GM18519 (cell line): Measurements from ENCODE around the gene KANSL1.
"Not testable (repeated sequence)": the region's sequence is repeated elsewhere in the genome, so short reads cannot be mapped to it uniquely, and the experiment has no call there.

ENCODE experiments used
- ATAC-seq: cut with Tn5 transposase; IDR thresholded peaks from one replicate; pipeline ENCODE4 v1.9.1; 2021; ENCODE audit warnings: mild to moderate bottlenecking, moderate library complexity; ENCODE audit not compliant: unreplicated experiment, low FRiP score

Gene KANSL1

DNA sequence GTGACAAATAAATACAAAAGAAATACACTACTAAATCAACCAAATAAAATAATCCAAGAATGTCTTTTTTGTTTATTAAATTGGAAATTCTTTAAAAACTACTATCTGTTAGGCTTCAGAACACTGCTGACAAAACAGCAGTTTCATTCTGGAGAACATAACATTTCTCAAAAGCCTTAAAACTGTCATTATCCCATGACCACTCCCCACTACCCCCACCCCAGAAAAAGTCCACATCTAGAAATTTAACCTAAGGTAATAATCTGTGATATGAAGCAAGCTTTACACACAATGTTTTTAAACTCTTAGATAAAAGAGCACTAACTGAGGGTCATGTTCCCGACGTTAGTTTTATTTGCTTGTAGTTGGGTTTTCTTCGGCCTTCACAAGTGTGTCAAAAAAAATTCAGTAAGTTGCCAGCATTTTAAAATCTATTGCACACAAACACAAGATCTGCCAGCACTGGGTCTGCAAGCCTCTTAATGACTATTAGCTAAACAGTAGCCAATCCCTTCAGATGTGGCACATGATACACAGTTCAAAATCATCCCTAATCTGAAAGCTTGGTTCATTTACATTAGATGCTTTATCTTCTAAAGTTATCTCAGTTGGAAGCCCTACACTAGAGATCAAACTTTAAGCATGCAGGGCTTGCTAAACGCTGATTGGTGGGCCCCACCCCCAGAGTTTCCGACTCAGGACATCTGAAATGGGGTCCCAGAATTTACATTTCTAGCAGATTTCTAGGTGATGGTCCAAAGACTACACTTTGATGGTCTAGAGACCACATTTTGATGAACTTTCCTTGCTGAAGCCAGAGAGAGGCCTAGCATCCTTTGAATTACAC lies 75.2 kb downstream of the KANSL1 start:
- ATAC-seq = no peak

DNA sequence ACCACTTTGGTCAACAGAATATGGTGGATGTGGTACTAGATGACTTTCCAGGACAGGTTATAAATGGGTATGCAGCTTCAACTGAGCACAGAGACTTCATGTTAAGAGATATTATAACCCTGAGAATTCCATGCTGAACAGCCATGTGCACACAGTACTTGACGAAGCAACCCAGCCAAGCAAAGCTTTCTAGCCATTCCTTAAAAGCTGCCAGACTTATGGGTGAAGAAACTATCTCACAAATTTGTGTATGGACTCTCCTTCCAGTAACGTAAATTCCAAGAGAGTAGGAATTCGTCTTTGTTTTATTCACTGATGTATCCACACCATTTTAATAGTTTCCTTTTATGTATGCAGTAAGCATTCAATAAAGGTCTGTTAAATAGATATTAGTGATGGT lies 76.1 kb downstream of the KANSL1 start:
- ATAC-seq = no peak

DNA sequence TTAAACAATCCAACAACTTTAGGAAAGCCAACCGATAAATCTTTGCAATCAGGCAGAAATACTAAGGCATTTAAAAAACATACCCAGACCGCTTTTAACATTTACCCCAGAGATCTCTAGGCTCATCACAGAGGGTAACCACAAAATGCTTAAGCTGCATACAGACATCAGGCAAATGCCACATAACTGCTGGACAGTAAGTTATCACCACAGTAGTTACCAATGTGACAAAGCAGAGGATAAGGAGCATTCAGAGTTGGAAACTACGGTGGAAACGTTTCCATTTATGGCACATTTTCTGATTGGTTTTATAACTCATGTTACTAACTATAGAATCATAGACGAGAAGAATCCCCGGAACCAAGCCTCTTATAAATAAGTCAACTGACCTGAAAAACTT lies 77.5 kb downstream of the KANSL1 start:
- no peak for ATAC-seq

DNA sequence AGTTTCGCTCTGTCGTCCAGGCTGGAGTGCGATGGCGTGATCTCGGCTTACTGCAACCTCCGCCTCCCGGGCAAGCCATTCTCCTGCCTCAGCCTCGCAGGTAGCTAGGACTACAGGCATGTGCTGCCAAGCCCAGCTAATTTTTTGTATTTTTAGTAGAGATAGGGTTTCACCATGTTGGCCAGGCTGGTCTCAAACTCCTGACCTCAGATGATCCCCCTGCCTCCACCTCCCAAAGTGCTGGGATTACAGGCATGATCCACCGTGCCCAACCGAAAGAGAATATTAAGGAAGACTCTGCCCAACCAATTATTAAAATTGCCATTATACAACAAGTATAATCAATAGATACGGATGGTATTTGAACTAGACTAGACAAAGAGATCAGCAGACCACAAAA lies 82.0 kb downstream of the KANSL1 start:
- not testable (repeated sequence) for ATAC-seq

DNA sequence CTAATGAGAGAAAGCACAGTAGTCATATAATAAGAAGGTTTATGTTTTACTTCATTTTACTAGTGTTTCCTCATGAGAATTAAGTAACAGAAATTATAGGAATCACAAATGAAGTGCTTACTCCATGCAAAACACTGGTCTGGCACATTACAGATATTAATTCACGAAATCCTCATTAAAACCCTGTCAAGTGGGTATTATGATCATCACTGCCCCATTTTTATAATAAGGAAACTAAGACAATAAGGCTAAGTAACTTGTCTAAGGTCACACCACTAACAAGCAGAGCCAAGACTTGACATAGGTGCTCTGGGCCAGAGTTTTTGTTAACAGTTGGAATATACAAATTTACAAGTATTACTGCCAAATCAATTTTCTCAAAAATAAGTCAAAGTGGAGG lies 83.0 kb downstream of the KANSL1 start:
- no peak for ATAC-seq

DNA sequence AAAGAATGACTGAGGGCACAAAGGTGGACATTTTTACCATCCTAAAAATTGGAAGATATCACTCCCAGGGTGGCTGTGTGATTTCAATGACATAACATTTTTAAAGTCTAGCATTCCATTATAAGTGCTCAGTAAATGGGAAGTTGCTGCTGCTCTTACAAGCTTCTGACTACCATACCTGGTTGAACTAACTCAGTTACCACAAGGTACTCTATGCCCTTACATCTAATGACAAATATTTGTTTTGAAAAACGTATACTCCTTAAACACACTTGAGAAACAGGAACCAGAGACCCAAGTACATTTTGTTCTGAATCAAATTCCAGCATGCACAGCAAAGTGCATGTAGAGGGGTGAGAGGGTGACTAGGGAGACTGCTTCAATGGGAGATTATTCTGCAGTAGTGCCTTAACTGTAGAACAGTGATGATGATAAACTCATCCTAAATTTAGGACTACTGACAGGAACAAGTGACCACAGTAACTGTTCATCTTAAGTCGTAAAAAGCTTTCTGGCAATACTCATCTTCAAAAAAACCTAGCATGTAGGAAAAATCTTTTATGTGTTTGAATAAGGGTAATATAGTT lies 83.5 kb downstream of the KANSL1 start:
- no peak for ATAC-seq

DNA sequence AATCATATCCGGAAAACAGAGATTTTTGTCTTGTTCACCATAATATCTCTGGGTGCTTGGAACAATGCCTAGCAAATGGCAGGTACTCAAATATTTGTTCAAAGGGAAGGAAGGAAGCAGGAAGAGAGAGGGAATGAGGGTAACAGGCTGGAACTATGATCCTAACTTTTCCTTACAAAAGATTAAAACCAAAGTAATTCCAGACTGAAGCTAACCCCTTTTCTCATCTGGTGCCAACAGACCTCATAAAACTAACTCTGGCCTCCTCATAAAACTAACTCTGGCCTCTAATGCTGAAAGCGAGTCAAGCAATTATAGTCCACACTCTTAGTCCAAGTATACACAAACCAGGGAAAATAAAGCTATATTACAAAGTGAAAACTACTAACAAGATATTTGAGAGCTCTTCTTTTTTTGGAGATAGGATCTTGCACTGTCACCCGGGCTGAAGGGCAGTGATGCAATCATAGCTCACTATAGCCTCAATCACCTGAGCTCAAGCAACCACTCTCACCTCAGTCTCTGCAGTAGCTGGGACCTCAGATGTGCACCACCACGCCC lies 84.6 kb downstream of the KANSL1 start:
- ATAC-seq = no peak

DNA sequence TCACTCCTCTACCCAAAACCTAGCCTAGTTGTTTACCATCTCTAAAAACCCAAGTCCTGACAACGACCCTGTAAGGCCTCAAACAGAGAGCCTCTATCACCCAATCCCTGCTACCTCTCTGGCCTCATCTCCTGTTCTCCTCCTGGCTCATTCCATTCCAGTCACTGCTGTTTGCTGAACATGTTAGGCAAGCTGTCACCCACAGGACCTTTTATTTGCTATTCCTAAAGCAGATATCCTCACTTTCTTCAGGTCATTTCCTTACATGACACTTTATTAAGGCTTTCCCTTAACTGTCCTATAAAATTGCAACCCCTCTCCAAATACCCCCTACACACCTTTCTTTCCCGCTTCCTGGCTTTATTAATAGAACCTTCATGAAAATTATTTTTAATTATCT lies 85.1 kb downstream of the KANSL1 start:
- ATAC-seq = no peak

DNA sequence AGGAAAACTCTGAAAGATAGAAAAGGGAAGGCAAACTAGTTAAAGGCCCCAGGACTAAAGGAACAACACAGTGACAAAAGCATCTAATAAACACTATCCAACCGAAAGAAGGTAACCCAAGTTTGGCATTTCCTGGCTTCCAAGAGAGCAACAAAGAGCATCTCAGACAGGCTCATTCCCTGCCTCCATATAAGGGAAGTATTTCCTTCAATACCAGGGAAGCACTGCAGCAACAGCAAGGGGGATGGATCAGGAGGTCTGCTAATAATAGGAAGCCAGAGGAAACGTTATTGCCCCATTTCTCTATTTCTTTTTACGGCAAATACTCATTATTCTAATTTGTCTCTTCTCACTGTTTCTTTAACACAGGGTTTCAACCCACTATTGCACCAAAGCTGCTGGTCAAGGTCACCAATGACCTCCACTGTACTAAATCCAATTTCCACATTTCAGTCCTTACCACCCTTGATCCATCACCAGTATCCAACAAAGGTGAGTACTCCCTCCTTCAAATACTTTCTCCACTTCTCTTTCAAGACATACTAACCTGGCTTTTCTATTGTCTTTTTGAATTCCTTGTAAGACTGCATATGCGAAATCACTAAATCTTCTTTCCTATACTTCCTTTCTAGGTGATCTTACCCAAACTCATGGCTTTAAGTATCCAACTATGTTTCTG lies 86.1 kb downstream of the KANSL1 start:
- ATAC-seq = no peak

DNA sequence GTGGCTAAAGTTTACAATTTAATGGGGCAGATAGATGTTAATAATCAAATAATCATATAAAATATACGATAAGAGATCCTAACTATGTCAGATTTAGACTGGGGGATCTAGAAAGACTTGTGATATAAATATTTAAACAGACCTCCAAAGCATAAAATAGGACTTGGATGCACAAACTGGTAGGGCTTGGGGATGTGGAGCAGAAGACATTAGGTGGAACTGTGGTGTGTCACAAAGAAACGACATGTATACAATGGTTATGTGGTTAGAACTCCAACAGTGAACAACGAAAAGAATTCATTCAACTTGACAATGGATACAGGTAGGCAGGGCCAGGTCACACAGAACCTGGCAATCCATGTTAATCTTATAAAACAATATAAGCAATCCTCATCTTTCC lies 90.4 kb downstream of the KANSL1 start:
- not testable (repeated sequence) for ATAC-seq

DNA sequence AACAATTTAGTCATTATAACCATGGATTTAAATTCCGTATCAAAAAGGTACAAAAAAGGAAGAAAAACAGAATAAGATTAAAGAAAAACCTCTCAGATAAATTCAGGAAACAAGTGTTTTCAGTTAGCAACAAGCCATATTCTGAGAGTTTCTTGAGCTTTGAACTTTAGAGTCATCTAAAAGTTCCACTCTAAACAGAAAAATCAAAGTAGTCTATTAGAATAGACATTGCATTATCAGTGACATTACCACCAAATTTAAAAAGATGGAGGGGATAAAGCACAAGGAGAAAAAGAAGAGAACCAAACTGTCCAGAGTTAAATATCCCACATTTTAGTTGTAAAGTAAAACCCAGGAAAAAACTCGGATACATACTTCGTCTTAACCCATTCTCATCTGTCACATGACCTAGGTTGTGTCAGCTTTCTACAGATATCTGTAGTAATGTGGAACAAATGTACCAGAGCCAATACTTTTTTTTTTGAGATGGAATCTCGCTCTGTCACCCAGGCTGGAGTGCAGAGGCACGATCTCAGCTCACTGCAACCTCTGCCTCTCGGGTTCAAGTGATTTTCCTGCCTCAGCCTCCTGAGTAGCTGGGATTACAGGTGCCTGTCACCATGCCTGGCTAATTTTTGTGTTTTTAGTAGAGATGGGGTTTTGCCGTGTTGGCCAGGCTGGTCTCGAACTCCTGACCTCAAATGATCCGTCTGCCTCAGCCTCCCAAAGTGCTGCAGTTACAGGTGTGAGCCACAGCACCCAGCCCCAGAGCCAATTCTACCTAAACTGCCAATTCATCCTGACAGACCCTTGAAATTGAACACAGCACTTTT lies 91.2 kb downstream of the KANSL1 start:
- ATAC-seq = not testable (repeated sequence)

DNA sequence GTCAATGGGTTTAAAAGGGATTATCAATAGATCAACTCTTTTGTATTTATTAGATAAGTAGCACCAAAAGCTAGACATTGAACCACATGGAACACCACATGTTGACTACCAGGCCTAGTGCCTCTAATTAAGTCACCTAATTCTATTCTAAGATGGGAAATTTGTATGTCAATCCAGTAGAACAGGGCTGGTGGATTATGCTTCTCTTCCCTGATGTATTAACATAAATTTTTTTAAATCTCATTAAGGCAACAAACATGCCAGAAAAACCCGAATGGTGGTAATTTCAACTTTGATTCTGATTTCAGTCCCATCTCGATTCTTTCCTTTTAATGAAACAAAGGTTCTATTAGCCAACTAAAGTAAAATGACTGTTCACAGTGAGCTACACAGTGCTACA lies 92.6 kb downstream of the KANSL1 start:
- no peak for ATAC-seq

DNA sequence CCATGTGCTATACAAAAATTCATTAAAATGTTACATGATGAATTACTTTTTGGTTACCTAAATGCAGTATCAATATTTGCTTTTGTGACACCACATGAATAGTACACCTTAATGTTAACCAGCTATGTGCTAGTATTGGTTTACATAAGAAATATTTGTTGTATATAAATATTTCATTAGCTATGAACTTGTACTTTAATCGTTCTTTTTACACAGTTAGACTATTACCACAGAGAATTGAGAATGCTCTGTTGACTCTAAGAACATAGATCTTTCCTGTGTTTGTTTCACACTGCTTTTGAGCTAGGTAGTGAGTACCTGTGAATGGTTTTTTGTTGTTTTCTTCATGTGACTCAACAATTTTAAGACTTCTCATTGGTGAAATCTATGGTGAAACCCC lies 93.4 kb downstream of the KANSL1 start:
- ATAC-seq = no peak

DNA sequence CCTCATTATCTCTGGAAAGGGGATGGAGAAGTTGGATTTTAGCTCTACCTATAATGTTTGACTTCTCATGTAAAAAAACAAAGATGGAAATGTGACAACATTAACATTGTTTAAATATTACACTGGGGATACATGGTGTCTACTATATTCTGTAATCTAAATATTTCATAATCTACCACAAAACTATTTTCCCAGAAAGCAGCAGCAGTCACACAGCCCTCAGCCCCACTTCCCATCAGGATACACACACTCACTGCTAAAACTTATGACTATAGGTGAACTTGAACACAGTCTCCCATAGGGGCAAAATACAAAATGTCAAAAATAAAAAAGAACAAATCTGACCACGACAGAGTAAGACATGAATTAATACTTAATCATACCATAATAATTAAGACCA lies 95.7 kb downstream of the KANSL1 start:
- no peak for ATAC-seq

DNA sequence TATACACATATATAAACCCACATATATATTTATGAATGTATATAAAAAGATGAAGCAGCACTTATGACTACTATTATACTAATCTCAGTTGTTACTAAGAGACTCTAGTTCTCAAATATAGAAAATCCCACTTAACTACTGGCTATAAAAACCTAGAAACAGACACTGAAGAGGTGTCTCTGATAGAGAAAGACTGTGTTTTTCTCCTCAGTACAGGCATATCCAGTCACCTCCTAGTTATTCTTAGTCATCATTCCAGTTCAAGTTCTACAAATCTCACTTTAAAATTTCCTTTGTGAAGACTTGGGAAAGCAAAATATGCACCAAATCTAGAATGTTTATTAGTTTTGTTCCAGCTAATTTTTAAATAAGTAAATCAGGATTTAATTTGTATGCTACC lies 100.2 kb downstream of the KANSL1 start:
- no peak for ATAC-seq

DNA sequence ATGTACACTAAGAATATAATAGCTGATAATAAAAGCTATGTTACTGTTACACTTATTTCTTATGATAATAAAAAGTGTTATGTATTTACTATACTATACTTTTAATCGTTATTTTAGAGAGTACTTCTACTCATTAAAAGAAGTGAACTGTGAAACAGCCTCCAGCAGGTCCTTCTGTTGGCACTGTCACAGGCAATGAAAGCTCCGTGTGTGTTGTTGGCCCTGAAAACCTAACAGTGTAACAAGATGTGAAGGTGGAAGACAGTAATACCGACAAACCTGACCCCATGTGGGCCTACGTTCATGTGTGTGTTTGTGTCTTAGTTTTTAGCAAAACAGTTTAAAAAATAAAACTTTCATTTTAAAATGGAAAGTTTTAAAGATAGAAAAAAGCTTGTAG lies 102.4 kb downstream of the KANSL1 start:
- ATAC-seq = no peak

DNA sequence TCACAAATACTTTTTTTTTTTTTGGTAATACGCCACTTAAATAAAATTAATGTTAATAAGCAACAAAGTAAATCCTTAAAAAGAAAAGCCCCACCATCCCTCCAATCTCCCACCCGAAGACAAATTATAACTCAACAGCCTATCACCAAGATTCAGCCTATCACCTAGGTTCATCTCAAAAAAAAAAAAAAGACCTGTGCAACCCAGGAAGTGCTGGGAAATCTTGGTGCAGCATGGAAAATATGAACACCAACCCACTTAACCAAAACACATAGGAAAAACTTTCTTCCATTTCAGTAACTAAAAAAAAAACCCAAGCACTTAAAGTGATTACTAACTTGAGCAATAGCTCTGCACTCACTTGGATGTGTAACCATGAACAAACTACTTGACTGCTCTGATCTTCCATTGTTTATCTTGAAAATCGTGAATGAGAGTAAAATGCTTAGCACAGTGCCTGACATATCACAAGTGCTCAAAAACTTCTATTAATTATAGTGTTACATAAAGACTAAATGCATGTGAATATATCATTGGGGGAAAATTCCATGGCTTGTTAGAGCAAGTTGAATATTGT lies 103.8 kb downstream of the KANSL1 start:
- no peak for ATAC-seq

DNA sequence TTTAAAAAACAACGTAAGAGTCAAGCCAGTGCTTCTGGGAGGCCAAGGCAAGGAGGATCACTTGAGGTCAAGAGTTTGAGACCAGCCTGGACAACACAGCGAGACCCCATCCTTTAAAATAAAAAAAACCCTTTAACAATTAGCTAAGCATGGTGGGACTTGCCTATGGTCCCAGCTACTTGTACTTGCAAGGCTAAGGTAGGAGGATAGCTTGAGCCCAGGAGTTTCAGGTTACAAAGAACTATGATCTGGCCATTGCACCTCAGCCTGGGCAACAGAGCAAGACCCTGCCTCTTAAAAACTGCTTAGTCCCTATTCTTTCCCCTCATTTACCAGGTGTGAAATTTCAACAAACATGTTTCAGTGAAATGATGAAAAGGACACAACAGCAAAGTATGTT lies 104.6 kb downstream of the KANSL1 start:
- no peak for ATAC-seq

DNA sequence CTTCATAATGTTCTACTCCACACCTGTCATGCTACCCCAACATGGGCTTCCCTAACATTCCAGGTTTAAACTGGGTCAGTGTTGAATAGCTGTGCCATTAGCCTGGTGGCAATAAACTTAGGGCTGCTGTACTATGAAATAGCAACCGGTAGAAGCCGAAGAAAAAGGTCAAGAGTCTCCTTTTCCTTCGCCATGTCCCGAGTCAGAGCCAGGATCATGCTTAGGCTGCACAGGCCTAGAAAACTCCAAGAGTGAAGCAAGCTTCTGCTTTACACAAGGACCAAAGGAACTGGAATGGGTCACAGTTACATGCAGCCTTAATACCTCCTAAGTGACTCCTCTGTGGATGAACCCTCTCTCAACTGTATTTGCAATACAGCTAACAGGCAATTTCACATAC lies 105.4 kb downstream of the KANSL1 start:
- not testable (repeated sequence) for ATAC-seq

DNA sequence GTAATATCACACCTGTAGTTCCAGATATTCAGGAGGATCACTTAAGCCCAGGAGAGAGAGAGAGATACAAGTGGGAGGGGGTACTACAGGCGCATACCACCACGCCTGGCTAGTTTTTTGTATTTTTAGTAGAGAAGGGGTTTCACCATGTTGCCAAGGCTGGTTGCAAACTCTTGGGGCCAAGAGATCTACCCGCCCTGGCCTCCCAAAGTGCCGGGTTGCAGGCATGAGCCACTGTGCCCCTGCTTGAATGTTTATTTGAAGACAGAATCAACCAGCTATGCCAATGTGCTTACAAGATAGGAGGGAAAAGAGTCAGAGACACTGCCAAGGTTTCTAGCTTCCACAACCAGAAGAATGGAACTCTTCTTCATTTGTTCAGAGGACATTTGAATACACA lies 106.4 kb downstream of the KANSL1 start:
- ATAC-seq = no peak
